ENCODE measurements around the gene KDM5A.

The KDM5A gene

GRCh38 chr12:247271-247670 lies 141.8 kb downstream of the KDM5A start:
- no peak overlapping the region for H3K9ac ChIP-seq (ENCODE audit: low read length)
- no peaks in the 10 kb centered on the region for H3K4me1 ChIP-seq (ENCODE audit: control insufficient read depth in 1 of 2, insufficient read depth in 2 of 2, low read length in 2 of 2)
- no peaks in the 10 kb centered on the region for H3K79me2 ChIP-seq (ENCODE audit: control insufficient read depth, insufficient read depth, low read length, poor library complexity)
- H3K36me3 ChIP-seq (ENCODE audit: control insufficient read depth in 1 of 2, insufficient read depth in 2 of 2, low read length in 2 of 2), result no peaks in the 10 kb centered on the region
- H3K14ac ChIP-seq (ENCODE audit: low read length), result no peak overlapping the region
- WGBS (ENCODE audit: extremely low coverage, insufficient coverage, insufficient read length), result no CpG with 5 or more reads among the region's 3 CpGs
- H3K27ac ChIP-seq (ENCODE audit: low read depth, low read length), result no peak overlapping the region
- H3K4me3 ChIP-seq (ENCODE audit: low read depth, low read length), result no peak overlapping the region
- no peak overlapping the region for H3K18ac ChIP-seq (ENCODE audit: low read length)
- DNase-seq, result no peak
- H3K23ac ChIP-seq (ENCODE audit: low read length), result no peak overlapping the region
- H2BK12ac ChIP-seq (ENCODE audit: low read length), result no peak overlapping the region
- no peaks in the 10 kb centered on the region for H3K9me3 ChIP-seq (ENCODE audit: insufficient read depth, low read depth, low read length)
- H2AK5ac ChIP-seq (ENCODE audit: low read length), result no peak overlapping the region
- H3K4ac ChIP-seq (ENCODE audit: low read depth, low read length), result no peak overlapping the region
- no peak overlapping the region for H3K4me2 ChIP-seq (ENCODE audit: low read length)
- no peak overlapping the region for H2BK120ac ChIP-seq (ENCODE audit: insufficient read depth, low read length, poor library complexity)
- no peak overlapping the region for H2BK5ac ChIP-seq (ENCODE audit: low read depth, low read length, poor library complexity)
- H3K27me3 ChIP-seq (ENCODE audit: insufficient read depth, low read length), result no peaks in the 10 kb centered on the region
- H4K12ac ChIP-seq (ENCODE audit: low read depth, low read length), result no peak overlapping the region
- H4K8ac ChIP-seq (ENCODE audit: low read depth, low read length), result no peak overlapping the region
- H2AFZ ChIP-seq (ENCODE audit: insufficient read depth, low read length, poor library complexity), result no peak overlapping the region
- H4K91ac ChIP-seq (ENCODE audit: low read depth, low read length), result no peak overlapping the region
- no peaks in the 10 kb centered on the region for H3K79me1 ChIP-seq (ENCODE audit: low read length)

- H2BK120ac ChIP-seq (ENCODE audit: insufficient read depth, low read length, poor library complexity), result no peak overlapping the region
- H3K9ac ChIP-seq (ENCODE audit: low read length), result no peak overlapping the region
- no peak overlapping the region for H2AFZ ChIP-seq (ENCODE audit: insufficient read depth, low read length, poor library complexity)
- no peak overlapping the region for H3K27ac ChIP-seq (ENCODE audit: low read depth, low read length)
- WGBS (ENCODE audit: extremely low coverage, insufficient coverage, insufficient read length), result no CpG with 5 or more reads among the region's 4 CpGs
- H2BK12ac ChIP-seq (ENCODE audit: low read length), result no peak overlapping the region
- no peak overlapping the region for H3K4me3 ChIP-seq (ENCODE audit: low read depth, low read length)
- H2BK5ac ChIP-seq (ENCODE audit: low read depth, low read length, poor library complexity), result no peak overlapping the region
- no peak overlapping the region for H3K23ac ChIP-seq (ENCODE audit: low read length)
- H3K14ac ChIP-seq (ENCODE audit: low read length), result no peak overlapping the region
- H3K18ac ChIP-seq (ENCODE audit: low read length), result no peak overlapping the region
- H4K8ac ChIP-seq (ENCODE audit: low read depth, low read length), result no peak overlapping the region
- no peaks in the 10 kb centered on the region for H3K27me3 ChIP-seq (ENCODE audit: insufficient read depth, low read length)
- H4K91ac ChIP-seq (ENCODE audit: low read depth, low read length), result no peak overlapping the region
- H3K4me1 ChIP-seq (ENCODE audit: control insufficient read depth in 1 of 2, insufficient read depth in 2 of 2, low read length in 2 of 2), result no peaks in the 10 kb centered on the region
- no peak overlapping the region for H2AK5ac ChIP-seq (ENCODE audit: low read length)
- DNase-seq, result no peak
- H3K79me2 ChIP-seq (ENCODE audit: control insufficient read depth, insufficient read depth, low read length, poor library complexity), result no peaks in the 10 kb centered on the region
- no peak overlapping the region for H4K12ac ChIP-seq (ENCODE audit: low read depth, low read length)
- peaks cover 2% of the 10 kb centered on the region for H3K9me3 ChIP-seq (ENCODE audit: insufficient read depth, low read depth, low read length)
- no peaks in the 10 kb centered on the region for H3K36me3 ChIP-seq (ENCODE audit: control insufficient read depth in 1 of 2, insufficient read depth in 2 of 2, low read length in 2 of 2)
- no peaks in the 10 kb centered on the region for H3K79me1 ChIP-seq (ENCODE audit: low read length)
- no peak overlapping the region for H3K4me2 ChIP-seq (ENCODE audit: low read length)
- no peak overlapping the region for H3K4ac ChIP-seq (ENCODE audit: low read depth, low read length)
Measured at GRCh38 chr12:243381-243780, 145.7 kb downstream of the KDM5A start.

GRCh38 chr12:242496-242895 lies 146.6 kb downstream of the KDM5A start:
- Histone ChIP-seq H3K4me2 (ENCODE audit: low read length) (no peak overlapping the region), H3K4me3 (ENCODE audit: low read depth, low read length) (no peak overlapping the region), H3K9me3 (ENCODE audit: insufficient read depth, low read depth, low read length) (peaks cover 5% of the 10 kb centered on the region), H3K18ac (ENCODE audit: low read length) (no peak overlapping the region), H3K4ac (ENCODE audit: low read depth, low read length) (no peak overlapping the region), H2BK12ac (ENCODE audit: low read length) (no peak overlapping the region), H3K23ac (ENCODE audit: low read length) (no peak overlapping the region), H3K4me1 (ENCODE audit: control insufficient read depth in 1 of 2, insufficient read depth in 2 of 2, low read length in 2 of 2) (no peaks in the 10 kb centered on the region), H3K27ac (ENCODE audit: low read depth, low read length) (no peak overlapping the region), H3K14ac (ENCODE audit: low read length) (no peak overlapping the region), H2BK120ac (ENCODE audit: insufficient read depth, low read length, poor library complexity) (no peak overlapping the region), H3K79me1 (ENCODE audit: low read length) (no peaks in the 10 kb centered on the region), H4K91ac (ENCODE audit: low read depth, low read length) (no peak overlapping the region), H3K36me3 (ENCODE audit: control insufficient read depth in 1 of 2, insufficient read depth in 2 of 2, low read length in 2 of 2) (no peaks in the 10 kb centered on the region), H3K27me3 (ENCODE audit: insufficient read depth, low read length) (no peaks in the 10 kb centered on the region), H4K12ac (ENCODE audit: low read depth, low read length) (no peak overlapping the region), H2BK5ac (ENCODE audit: low read depth, low read length, poor library complexity) (no peak overlapping the region), H4K8ac (ENCODE audit: low read depth, low read length) (no peak overlapping the region), H3K79me2 (ENCODE audit: control insufficient read depth, insufficient read depth, low read length, poor library complexity) (no peaks in the 10 kb centered on the region), H2AK5ac (ENCODE audit: low read length) (no peak overlapping the region), H3K9ac (ENCODE audit: low read length) (no peak overlapping the region), H2AFZ (ENCODE audit: insufficient read depth, low read length, poor library complexity) (no peak overlapping the region)
- no peak for DNase-seq
- WGBS (ENCODE audit: extremely low coverage, insufficient coverage, insufficient read length), result no CpG with 5 or more reads among the region's 15 CpGs

GRCh38 chr12:241266-241665 lies 147.9 kb downstream of the KDM5A start:
- no peaks in the 10 kb centered on the region for H3K4me1 ChIP-seq (ENCODE audit: control insufficient read depth in 1 of 2, insufficient read depth in 2 of 2, low read length in 2 of 2)
- no peaks in the 10 kb centered on the region for H3K79me2 ChIP-seq (ENCODE audit: control insufficient read depth, insufficient read depth, low read length, poor library complexity)
- no peaks in the 10 kb centered on the region for H3K27me3 ChIP-seq (ENCODE audit: insufficient read depth, low read length)
- H3K4ac ChIP-seq (ENCODE audit: low read depth, low read length), result no peak overlapping the region
- no peak overlapping the region for H3K9ac ChIP-seq (ENCODE audit: low read length)
- no peak overlapping the region for H2AFZ ChIP-seq (ENCODE audit: insufficient read depth, low read length, poor library complexity)
- H3K27ac ChIP-seq (ENCODE audit: low read depth, low read length), result no peak overlapping the region
- no peak overlapping the region for H3K4me3 ChIP-seq (ENCODE audit: low read depth, low read length)
- no peak overlapping the region for H2BK120ac ChIP-seq (ENCODE audit: insufficient read depth, low read length, poor library complexity)
- H4K12ac ChIP-seq (ENCODE audit: low read depth, low read length), result no peak overlapping the region
- H2AK5ac ChIP-seq (ENCODE audit: low read length), result no peak overlapping the region
- H3K23ac ChIP-seq (ENCODE audit: low read length), result no peak overlapping the region
- no peak overlapping the region for H3K4me2 ChIP-seq (ENCODE audit: low read length)
- no peak overlapping the region for H4K8ac ChIP-seq (ENCODE audit: low read depth, low read length)
- H3K9me3 ChIP-seq (ENCODE audit: insufficient read depth, low read depth, low read length), result peaks cover 16% of the 10 kb centered on the region
- no peaks in the 10 kb centered on the region for H3K36me3 ChIP-seq (ENCODE audit: control insufficient read depth in 1 of 2, insufficient read depth in 2 of 2, low read length in 2 of 2)
- WGBS (ENCODE audit: extremely low coverage, insufficient coverage, insufficient read length), result no CpG with 5 or more reads among the region's 9 CpGs
- no peak overlapping the region for H4K91ac ChIP-seq (ENCODE audit: low read depth, low read length)
- no peak overlapping the region for H3K14ac ChIP-seq (ENCODE audit: low read length)
- no peak overlapping the region for H2BK12ac ChIP-seq (ENCODE audit: low read length)
- no peaks in the 10 kb centered on the region for H3K79me1 ChIP-seq (ENCODE audit: low read length)
- H3K18ac ChIP-seq (ENCODE audit: low read length), result no peak overlapping the region
- no peak overlapping the region for H2BK5ac ChIP-seq (ENCODE audit: low read depth, low read length, poor library complexity)
- DNase-seq, result no peak
